BE2C (cell line): ENCODE measurements around the gene STRIP1.

Experiments used
- DNase-seq: peaks from one replicate; pipeline ENCODE4 v3.0.0-alpha.2; 2020
- H3K27me3 ChIP-seq: fragments of 250-450 bp; sonication (Bioruptor Pico); 2 replicates; pipeline ENCODE4 v1.5.1; 2020; ENCODE audit warnings: mild to moderate bottlenecking
- H3K36me3 ChIP-seq: fragments of 250-450 bp; sonication (Bioruptor Pico); 2 replicates; pipeline ENCODE4 v1.5.1; 2020; ENCODE audit warnings: mild to moderate bottlenecking
- H3K4me1 ChIP-seq: fragments of 250-450 bp; sonication (Bioruptor Pico); 2 replicates; pipeline ENCODE4 v1.5.1; 2020
- H3K4me3 ChIP-seq: 2 replicates; pipeline ENCODE4 v1.5.1; 2011; ENCODE audit warnings: low read depth, low read length
- H3K9me3 ChIP-seq: fragments of 250-450 bp; sonication (Bioruptor Pico); 2 replicates; pipeline ENCODE4 v1.5.1; 2020
- CTCF ChIP-seq: IDR thresholded peaks from 2 replicates; pipeline ENCODE4 v1.5.1; 2012; ENCODE audit warnings: mild to moderate bottlenecking, low read depth, low read length

Gene STRIP1

GRCh38 chr1:110067893-110068645, 33.6 kb downstream of the STRIP1 start:
- no peak for TF ChIP-seq CTCF
- no peak overlapping the region for H3K4me3 ChIP-seq
- DNase-seq = no peak
- peaks cover 3% of the 10 kb centered on the region for H3K4me1 ChIP-seq
- no peaks in the 10 kb centered on the region for H3K36me3 ChIP-seq
- no peaks in the 10 kb centered on the region for H3K27me3 ChIP-seq
- H3K9me3 ChIP-seq = no peaks in the 10 kb centered on the region

GRCh38 chr1:110068646-110069403, 34.4 kb downstream of the STRIP1 start:
- H3K27me3 ChIP-seq = no peaks in the 10 kb centered on the region

GRCh38 chr1:110069404-110070281, 35.2 kb downstream of the STRIP1 start:
- no peaks in the 10 kb centered on the region for H3K27me3 ChIP-seq
- DNase-seq = no peak

More at GRCh38 chr1:110068646-110069403, 34.4 kb downstream of the STRIP1 start:
- Histone ChIP-seq H3K36me3 (no peaks in the 10 kb centered on the region), H3K9me3 (no peaks in the 10 kb centered on the region), H3K4me1 (no peaks in the 10 kb centered on the region), H3K4me3 (no peak overlapping the region)
- no peak for TF ChIP-seq CTCF
- DNase-seq = no peak

GRCh38 chr1:110070282-110070669, 35.9 kb downstream of the STRIP1 start:
- TF ChIP-seq CTCF = no peak
- Histone ChIP-seq H3K36me3 (no peaks in the 10 kb centered on the region), H3K9me3 (no peaks in the 10 kb centered on the region), H3K4me3 (no peak overlapping the region), H3K27me3 (no peaks in the 10 kb centered on the region), H3K4me1 (no peaks in the 10 kb centered on the region)
- no peak for DNase-seq

More at GRCh38 chr1:110069404-110070281, 35.2 kb downstream of the STRIP1 start:
- Histone ChIP-seq H3K4me3 (no peak overlapping the region), H3K36me3 (no peaks in the 10 kb centered on the region), H3K9me3 (no peaks in the 10 kb centered on the region), H3K4me1 (no peaks in the 10 kb centered on the region)
- no peak for TF ChIP-seq CTCF

GRCh38 chr1:110070671-110071242, 36.3 kb downstream of the STRIP1 start, which contains the start of gene ALX3:
Gene ALX3 (minus strand): TSS chr1:110070672. CDS start chr1:110070612, 60 bp downstream.
- H3K9me3 ChIP-seq = no peaks in the 10 kb centered on the region
- DNase-seq = no peak
- H3K36me3 ChIP-seq = no peaks in the 10 kb centered on the region
- no peak for TF ChIP-seq CTCF
- H3K27me3 ChIP-seq = no peaks in the 10 kb centered on the region
- H3K4me3 ChIP-seq = no peak within 1 kb of the TSS
- H3K4me1 ChIP-seq = no peaks in the 10 kb centered on the region
